Endothelial cell of umbilical vein (primary cell): ENCODE measurements around the gene HSPA14. TPM values are rescaled to one million over a fixed set of nuclear protein-coding genes. Genes with fewer than 3 reads are reported as not detected.

Source experiments
- BruUV-seq: library from RNA; stranded (reverse); fragments of 400-500 nt; replicated peaks from 2 replicates; lab custom pipeline; 2021; lab: Mats Ljungman, UMichigan
- CTCF ChIA-PET: fragments of 300-600, 350-600 bp; sonication (Branson Sonifier 250); formaldehyde crosslinking; loops from one replicate; lab custom pipeline; 2021; ENCODE audit warnings: antibody characterized with exemption, inconsistent platforms; lab: Charles Lee
- POLR2A ChIA-PET: fragments of 300-600, 350-600 bp; sonication (Branson Sonifier 250); formaldehyde crosslinking; loops from one replicate; lab custom pipeline; 2021; ENCODE audit warnings: antibody characterized with exemption, inconsistent platforms; lab: Charles Lee
- DNase-seq: peaks from one replicate; pipeline ENCODE4 v3.0.0-alpha.2; 2011; ENCODE audit warnings: low read depth, low spot score
- FAIRE-seq: peaks from 2 replicates; lab custom pipeline; 2011; peaks lifted over from hg19 to GRCh38; lab: Jason Lieb, UNC
- H2AFZ ChIP-seq: 2 replicates; pipeline ENCODE4 v1.6.0; 2012; ENCODE audit warnings: low read depth, low read length, control low read depth, inconsistent platforms
- H3K27ac ChIP-seq: 2 replicates; pipeline ENCODE4 v1.5.1; 2011; ENCODE audit warnings: low read depth, mild to moderate bottlenecking, control low read depth, low read length, moderate library complexity; ENCODE audit not compliant: insufficient read depth
- H3K27me3 ChIP-seq, 2 experiments: 2 replicates each; pipeline versions ENCODE4 v1.6.0 to v1.6.1; 2011; ENCODE audit warnings: low read length in 2 of 2, mixed read lengths in 1 of 2; ENCODE audit not compliant: control insufficient read depth in 2 of 2, insufficient read depth in 2 of 2
- H3K36me3 ChIP-seq, 2 experiments: 2 replicates in 1 of 2; 3 replicates in 1 of 2; pipeline ENCODE4 v1.5.1; 2011; ENCODE audit warnings: low read length in 2 of 2, mild to moderate bottlenecking in 1 of 2, moderate library complexity in 1 of 2; ENCODE audit not compliant: control insufficient read depth in 2 of 2, insufficient read depth in 2 of 2; ENCODE audit errors: extremely low read depth in 1 of 2
- H3K4me1 ChIP-seq: 3 replicates; pipeline ENCODE4 v1.5.1; 2011; ENCODE audit warnings: mild to moderate bottlenecking, low read length; ENCODE audit not compliant: control insufficient read depth, insufficient read depth; ENCODE audit errors: extremely low read depth
- H3K4me2 ChIP-seq: 2 replicates; pipeline ENCODE4 v1.6.1; 2011; ENCODE audit warnings: low read length, control low read depth, mixed read lengths; ENCODE audit not compliant: insufficient read depth
- H3K4me3 ChIP-seq, 3 experiments: fragments of 200-600 bp in 1 of 3; sonication (generic), shearing (Covaris generic) in 1 of 3; replicated peaks in 1 of 3; 2 replicates each; pipeline ENCODE4 v1.5.1; 2011 to 2016; ENCODE audit warnings: control low read depth in 3 of 3, low read length in 3 of 3, mild to moderate bottlenecking in 2 of 3, inconsistent platforms in 1 of 3, low read depth in 1 of 3, moderate library complexity in 1 of 3; ENCODE audit not compliant: insufficient read depth in 1 of 3
- H3K79me2 ChIP-seq: 2 replicates; pipeline ENCODE4 v1.6.0; 2012; ENCODE audit warnings: low read length, inconsistent platforms; ENCODE audit not compliant: control insufficient read depth, insufficient read depth
- H3K9ac ChIP-seq: replicated peaks from 2 replicates; pipeline ENCODE3; 2011; ENCODE audit warnings: low read length, control low read depth; ENCODE audit not compliant: insufficient read depth; ENCODE audit errors: extremely low read depth
- H3K9me1 ChIP-seq: replicated peaks from 3 replicates; pipeline ENCODE4 v1.6.0; 2011; ENCODE audit warnings: mild to moderate bottlenecking, low read length; ENCODE audit not compliant: control insufficient read depth, insufficient read depth; ENCODE audit errors: extremely low read depth
- H3K9me3 ChIP-seq: replicated peaks from 2 replicates; pipeline ENCODE4 v1.5.1; 2012; ENCODE audit warnings: low read length, inconsistent platforms; ENCODE audit not compliant: control insufficient read depth, insufficient read depth
- H4K20me1 ChIP-seq: replicated peaks from 2 replicates; pipeline ENCODE3; 2011; ENCODE audit warnings: mild to moderate bottlenecking, low read length; ENCODE audit not compliant: control insufficient read depth, insufficient read depth; ENCODE audit errors: extremely low read depth
- EZH2 ChIP-seq: IDR thresholded peaks from 2 replicates; pipeline ENCODE4 v1.6.1; 2012; ENCODE audit warnings: borderline replicate concordance, low read depth, mild to moderate bottlenecking, moderate library complexity, low read length, inconsistent platforms; ENCODE audit not compliant: severe bottlenecking
- FOS ChIP-seq: IDR thresholded peaks from 2 replicates; pipeline ENCODE4 v1.6.1; 2011; ENCODE audit warnings: mild to moderate bottlenecking, low read length, moderate library complexity, borderline replicate concordance; ENCODE audit not compliant: insufficient read depth
- GATA2 ChIP-seq: IDR thresholded peaks from 2 replicates; pipeline ENCODE4 v1.7.0; 2011; ENCODE audit warnings: low read depth, mild to moderate bottlenecking, moderate library complexity, mixed read lengths, low read length; ENCODE audit not compliant: insufficient read length, insufficient read depth
- JUN ChIP-seq: IDR thresholded peaks from 2 replicates; pipeline ENCODE4 v1.6.1; 2011; ENCODE audit warnings: borderline replicate concordance, low read depth; ENCODE audit not compliant: insufficient read length, insufficient read depth
- MYC ChIP-seq: IDR thresholded peaks from one replicate; pipeline ENCODE4 v1.6.1; 2011; ENCODE audit warnings: mild to moderate bottlenecking, low read depth, low read length
- POLR2A ChIP-seq: IDR thresholded peaks from 2 replicates; pipeline ENCODE4 v1.6.1; 2012; ENCODE audit warnings: low read depth, mild to moderate bottlenecking, control low read depth, low read length
- dilution Hi-C: fragments of 300-500 bp; cut with MboI; formaldehyde crosslinking; loops from one replicate; pipeline ENCODE4 v1.15.0; 2019; ENCODE audit warnings: low sequenced_read_pairs; ENCODE audit not compliant: extremely low pct_ligation_motif_present
- intact Hi-C: fragments of 100-400 bp; cut with micrococcal nuclease; formaldehyde crosslinking; loops from one replicate; pipeline ENCODE4 v1.10.0; 2022
- polyA plus RNA-seq, 4 experiments: library from polyadenylated mRNA; depleted of rRNA in 3 of 4; stranded (reverse) in 3 of 4; unstranded in 1 of 4; fragments of >200 nt; gene quantifications; 2 replicates each; pipeline versions ENCODE4 v1.2.1 to v1.2.3, GENCODE V29; 2011 to 2012; ENCODE audit warnings: missing spikeins in 1 of 4
- total RNA-seq: library from RNA; stranded (reverse); gene quantifications from 2 replicates; pipeline ENCODE4 v1.2.3, GENCODE V29; 2021
- TF ChIP-seq, protein P1 (sequence below), 2 donors: IDR thresholded peaks; 1 replicate in 1 of 2; 2 replicates in 1 of 2; pipeline ENCODE4 v1.5.1; 2011; ENCODE audit warnings: low read length in 2 of 2, mild to moderate bottlenecking in 2 of 2, moderate library complexity in 2 of 2, control low read depth in 1 of 2, inconsistent platforms in 1 of 2, low read depth in 1 of 2; ENCODE audit not compliant: insufficient read depth in 1 of 2; ENCODE audit errors: extremely low read depth in 1 of 2
- TF ChIP-seq, protein P2 (sequence below): IDR thresholded peaks from 2 replicates; pipeline ENCODE4 v1.6.1; 2011; ENCODE audit not compliant: insufficient read depth, insufficient read length

HSPA14 gene
- total and polyA plus RNA-seq, 2 donors (not counting 3 experiments of a cell fraction or from before 2014, with no cell fraction given) = 7.6 to 15.7 TPM

- ChIA-PET CTCF (interaction anchor here (0.7 to 1.6 kb wide), 10 partner anchors 18 to 322 kb away, joined by 3 to 6 read pairs (median 3); partner anchors contain the start of genes CDNF, HSPA14 and MSANTD7), POLR2A (no interaction called here)
- Histone ChIP-seq H3K27me3 (no peaks in the 10 kb centered on the region), H4K20me1 (no peaks in the 10 kb centered on the region), H3K9ac (no peak overlapping the region), H3K79me2 (no peaks in the 10 kb centered on the region), H3K4me1 (peaks cover 20% of the 10 kb centered on the region), H3K9me1 (no peaks in the 10 kb centered on the region), H3K27ac (no peak overlapping the region), H3K4me2 (no peak overlapping the region), H3K36me3 (no peaks in the 10 kb centered on the region), H2AFZ (peak overlapping the region; percentile 31), H3K4me3 (no peak overlapping the region), H3K9me3 (no peaks in the 10 kb centered on the region)
- intact Hi-C loops (no loop called here), dilution Hi-C loops (no loop called here)
- DNase-seq (peak; percentile 69), FAIRE-seq (peak; percentile 15)
- TF ChIP-seq, protein P1, sequence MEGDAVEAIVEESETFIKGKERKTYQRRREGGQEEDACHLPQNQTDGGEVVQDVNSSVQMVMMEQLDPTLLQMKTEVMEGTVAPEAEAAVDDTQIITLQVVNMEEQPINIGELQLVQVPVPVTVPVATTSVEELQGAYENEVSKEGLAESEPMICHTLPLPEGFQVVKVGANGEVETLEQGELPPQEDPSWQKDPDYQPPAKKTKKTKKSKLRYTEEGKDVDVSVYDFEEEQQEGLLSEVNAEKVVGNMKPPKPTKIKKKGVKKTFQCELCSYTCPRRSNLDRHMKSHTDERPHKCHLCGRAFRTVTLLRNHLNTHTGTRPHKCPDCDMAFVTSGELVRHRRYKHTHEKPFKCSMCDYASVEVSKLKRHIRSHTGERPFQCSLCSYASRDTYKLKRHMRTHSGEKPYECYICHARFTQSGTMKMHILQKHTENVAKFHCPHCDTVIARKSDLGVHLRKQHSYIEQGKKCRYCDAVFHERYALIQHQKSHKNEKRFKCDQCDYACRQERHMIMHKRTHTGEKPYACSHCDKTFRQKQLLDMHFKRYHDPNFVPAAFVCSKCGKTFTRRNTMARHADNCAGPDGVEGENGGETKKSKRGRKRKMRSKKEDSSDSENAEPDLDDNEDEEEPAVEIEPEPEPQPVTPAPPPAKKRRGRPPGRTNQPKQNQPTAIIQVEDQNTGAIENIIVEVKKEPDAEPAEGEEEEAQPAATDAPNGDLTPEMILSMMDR (IDR thresholded peaks at IDR 0.05; ENCODE audit: extremely low read depth in 1 of 2, insufficient read depth in 1 of 2, low read depth in 1 of 2, low read length in 2 of 2) = no peak
- TF ChIP-seq POLR2A (no peak), JUN (no peak), FOS (peak; percentile 67), GATA2 (peak; percentile 73), MYC (no peak), EZH2 (no peak)
- TF ChIP-seq, protein P2, sequence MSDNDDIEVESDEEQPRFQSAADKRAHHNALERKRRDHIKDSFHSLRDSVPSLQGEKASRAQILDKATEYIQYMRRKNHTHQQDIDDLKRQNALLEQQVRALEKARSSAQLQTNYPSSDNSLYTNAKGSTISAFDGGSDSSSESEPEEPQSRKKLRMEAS = no peak
- BruUV-seq = no TSS peak
Measured at GRCh38 chr10:14820010-14820774, 17.9 kb upstream of the HSPA14 start.
